GM12878 (cell line): Measurements from ENCODE around the gene THAP11. TPM values are rescaled to one million over a fixed set of nuclear protein-coding genes. Genes with fewer than 3 reads are reported as not detected.
A peak's percentile ranks its signal among the peaks of the same experiment; 100 is the strongest.

Source experiments
- BACH1 ChIP-seq: fragments of 450-650 bp; IDR thresholded peaks from 2 replicates; pipeline ENCODE4 v1.6.1; 2017; ENCODE audit warnings: mild to moderate bottlenecking, borderline replicate concordance
- BMI1 ChIP-seq: fragments of 450-650 bp; IDR thresholded peaks from 2 replicates; pipeline ENCODE4 v1.6.1; 2016; ENCODE audit warnings: mild to moderate bottlenecking, moderate library complexity, borderline replicate concordance
- CEBPB ChIP-seq, 2 experiments: fragments of 150-350 bp in 1 of 2; IDR thresholded peaks; 2 replicates each; pipeline ENCODE4 v1.6.1; 2012 to 2014; ENCODE audit warnings: low read depth in 2 of 2, low read length in 2 of 2, borderline replicate concordance in 1 of 2, inconsistent platforms in 1 of 2
- FOS ChIP-seq: IDR thresholded peaks from 3 replicates; pipeline ENCODE4 v1.6.1; 2011; ENCODE audit warnings: borderline replicate concordance; ENCODE audit not compliant: insufficient read length; ENCODE audit errors: extremely low read depth
- HCFC1 ChIP-seq: fragments of 150-350 bp; IDR thresholded peaks from 2 replicates; pipeline ENCODE4 v1.6.1; 2014; ENCODE audit warnings: low read length
- HDAC2 ChIP-seq: fragments of 200-600 bp; sonication (generic); IDR thresholded peaks from 2 replicates; pipeline ENCODE4 v1.6.1; 2017
- KAT2A ChIP-seq: conservative IDR thresholded peaks from 2 replicates; pipeline ENCODE4 v1.6.1; 2011; ENCODE audit warnings: low read depth, low read length; ENCODE audit not compliant: control insufficient read depth
- KLF5 ChIP-seq: fragments of 450-650 bp; IDR thresholded peaks from 2 replicates; pipeline ENCODE4 v1.6.1; 2014; ENCODE audit warnings: mild to moderate bottlenecking; ENCODE audit not compliant: partially characterized antibody
- NBN ChIP-seq: fragments of 450-650 bp; IDR thresholded peaks from 2 replicates; pipeline ENCODE4 v1.6.1; 2016
- NFYB ChIP-seq: IDR thresholded peaks from 2 replicates; pipeline ENCODE4 v1.6.1; 2011; ENCODE audit warnings: low read depth, mild to moderate bottlenecking, low read length, improper control_type of control experiment, moderate library complexity; ENCODE audit not compliant: insufficient read depth
- PAX8 ChIP-seq: fragments of 450-650 bp; IDR thresholded peaks from 2 replicates; pipeline ENCODE4 v1.6.1; 2017; ENCODE audit warnings: mild to moderate bottlenecking, moderate library complexity
- POLR2AphosphoS2 ChIP-seq: IDR thresholded peaks from 2 replicates; pipeline ENCODE4 v1.6.1; 2011; ENCODE audit warnings: low read depth, mild to moderate bottlenecking, low read length, improper control_type of control experiment, moderate library complexity
- RAD21 ChIP-seq: IDR thresholded peaks from 2 replicates; pipeline ENCODE4 v1.6.1; 2011; ENCODE audit warnings: mild to moderate bottlenecking, low read depth, low read length, moderate library complexity; ENCODE audit not compliant: insufficient read depth
- RB1 ChIP-seq: fragments of 450-650 bp; formaldehyde crosslinking; IDR thresholded peaks from 2 replicates; pipeline ENCODE4 v1.6.1; 2017; ENCODE audit warnings: mild to moderate bottlenecking, borderline replicate concordance
- RELA ChIP-seq: fragments of 450-650 bp; IDR thresholded peaks from 2 replicates; pipeline ENCODE4 v1.8.0; 2014; ENCODE audit warnings: borderline replicate concordance; ENCODE audit not compliant: partially characterized antibody
- SIX5 ChIP-seq: IDR thresholded peaks from 2 replicates; pipeline ENCODE4 v1.6.1; 2011; ENCODE audit warnings: mild to moderate bottlenecking, low read depth, low read length, moderate library complexity; ENCODE audit not compliant: severe bottlenecking
- SP1 ChIP-seq: IDR thresholded peaks from one replicate; pipeline ENCODE4 v1.6.1; 2011; ENCODE audit warnings: low read depth, low read length
- SUPT20H ChIP-seq: IDR thresholded peaks from 2 replicates; pipeline ENCODE4 v1.6.1; 2011; ENCODE audit warnings: low read depth, mild to moderate bottlenecking, low read length, moderate library complexity, borderline replicate concordance; ENCODE audit not compliant: control insufficient read depth
- ZNF217 ChIP-seq: fragments of 450-650 bp; IDR thresholded peaks from 2 replicates; pipeline ENCODE4 v1.6.1; 2017; ENCODE audit warnings: antibody characterized with exemption, mild to moderate bottlenecking
- polyA plus RNA-seq, 11 experiments: library from polyadenylated mRNA; depleted of rRNA in 4 of 11; unstranded in 6 of 11; stranded (reverse) in 5 of 11; fragments of >200 nt; fragmentation: Nextera tagmentation in 4 of 11; fragmentation: Illumina TruSeq in 1 of 11; extraction: Ambion mirVana in 4 of 11; extraction: Trizol in 1 of 11; gene quantifications; 1 replicate in 1 of 11; 2 replicates in 10 of 11; pipeline versions ENCODE4 v1.2.1 to v1.2.3, GENCODE V29; 2011 to 2016; ENCODE audit warnings: inconsistent platforms in 2 of 11, missing spikeins in 2 of 11, low read depth in 1 of 11
- total RNA-seq, 4 experiments: library from RNA; depleted of rRNA in 3 of 4; stranded (reverse); fragments of >200 nt in 3 of 4; fragmentation: Illumina TruSeq in 1 of 4; extraction: Trizol in 1 of 4; gene quantifications; 2 replicates each; pipeline versions ENCODE4 v1.2.1 to v1.2.3, GENCODE V29; 2013 to 2021
- TF ChIP-seq, protein P1 (sequence below): fragments of 450-650 bp; IDR thresholded peaks from 2 replicates; pipeline ENCODE4 v1.6.1; 2017; ENCODE audit warnings: mild to moderate bottlenecking, moderate library complexity
- TF ChIP-seq, protein P2 (sequence below): IDR thresholded peaks from 2 replicates; pipeline ENCODE4 v1.6.1; 2012; ENCODE audit warnings: low read length, inconsistent platforms
- TF ChIP-seq, protein P3 (sequence below): IDR thresholded peaks from 2 replicates; pipeline ENCODE4 v1.6.1; 2012; ENCODE audit warnings: mild to moderate bottlenecking, low read depth, low read length

The THAP11 gene
- total and polyA plus RNA-seq, 10 of the 15 experiments (the other 5 are each of a cell fraction or from before 2014, with no cell fraction given) = 2.5 to 36.7 (median 21.4) TPM

DNA sequence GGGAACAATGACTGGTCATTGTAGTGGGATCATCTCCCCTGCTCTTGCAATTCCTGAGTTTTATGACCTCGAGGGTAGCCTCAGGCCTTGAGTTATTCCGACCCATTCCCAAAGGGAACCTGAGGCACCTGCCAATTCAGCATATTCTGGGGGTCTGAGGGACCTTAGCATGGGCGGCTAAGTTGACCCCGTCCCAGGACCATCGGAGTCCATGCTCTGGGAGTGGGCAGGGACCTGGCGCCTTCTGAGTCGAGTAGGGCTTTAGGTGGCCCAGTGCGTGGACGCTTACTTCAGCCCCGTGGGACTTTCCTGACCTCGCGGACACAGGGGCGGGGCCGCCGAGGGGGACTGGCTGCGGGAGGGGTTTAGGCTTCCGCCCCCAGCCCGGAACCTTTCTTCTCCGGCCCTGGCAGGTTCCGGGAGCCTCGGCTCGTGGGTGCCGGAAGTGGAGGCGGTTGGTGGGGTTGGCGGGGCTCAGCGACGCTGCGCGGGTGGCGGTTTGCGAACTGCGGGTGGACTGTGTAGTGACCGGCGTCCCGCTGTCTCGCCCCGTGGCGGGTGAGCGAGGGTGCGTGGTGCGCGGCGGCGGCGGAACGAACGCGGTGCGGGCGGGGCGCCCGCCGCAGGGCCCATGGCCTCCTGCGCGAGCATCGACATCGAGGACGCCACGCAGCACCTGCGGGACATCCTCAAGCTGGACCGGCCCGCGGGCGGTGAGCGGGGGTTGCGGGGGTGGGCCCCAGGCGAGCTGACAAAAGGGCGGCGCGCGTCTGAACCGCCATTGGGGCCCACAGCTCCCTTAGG is 30.7 kb downstream of the THAP11 start, which contains the start of gene EDC4 (continued):
- TF ChIP-seq, protein P1, sequence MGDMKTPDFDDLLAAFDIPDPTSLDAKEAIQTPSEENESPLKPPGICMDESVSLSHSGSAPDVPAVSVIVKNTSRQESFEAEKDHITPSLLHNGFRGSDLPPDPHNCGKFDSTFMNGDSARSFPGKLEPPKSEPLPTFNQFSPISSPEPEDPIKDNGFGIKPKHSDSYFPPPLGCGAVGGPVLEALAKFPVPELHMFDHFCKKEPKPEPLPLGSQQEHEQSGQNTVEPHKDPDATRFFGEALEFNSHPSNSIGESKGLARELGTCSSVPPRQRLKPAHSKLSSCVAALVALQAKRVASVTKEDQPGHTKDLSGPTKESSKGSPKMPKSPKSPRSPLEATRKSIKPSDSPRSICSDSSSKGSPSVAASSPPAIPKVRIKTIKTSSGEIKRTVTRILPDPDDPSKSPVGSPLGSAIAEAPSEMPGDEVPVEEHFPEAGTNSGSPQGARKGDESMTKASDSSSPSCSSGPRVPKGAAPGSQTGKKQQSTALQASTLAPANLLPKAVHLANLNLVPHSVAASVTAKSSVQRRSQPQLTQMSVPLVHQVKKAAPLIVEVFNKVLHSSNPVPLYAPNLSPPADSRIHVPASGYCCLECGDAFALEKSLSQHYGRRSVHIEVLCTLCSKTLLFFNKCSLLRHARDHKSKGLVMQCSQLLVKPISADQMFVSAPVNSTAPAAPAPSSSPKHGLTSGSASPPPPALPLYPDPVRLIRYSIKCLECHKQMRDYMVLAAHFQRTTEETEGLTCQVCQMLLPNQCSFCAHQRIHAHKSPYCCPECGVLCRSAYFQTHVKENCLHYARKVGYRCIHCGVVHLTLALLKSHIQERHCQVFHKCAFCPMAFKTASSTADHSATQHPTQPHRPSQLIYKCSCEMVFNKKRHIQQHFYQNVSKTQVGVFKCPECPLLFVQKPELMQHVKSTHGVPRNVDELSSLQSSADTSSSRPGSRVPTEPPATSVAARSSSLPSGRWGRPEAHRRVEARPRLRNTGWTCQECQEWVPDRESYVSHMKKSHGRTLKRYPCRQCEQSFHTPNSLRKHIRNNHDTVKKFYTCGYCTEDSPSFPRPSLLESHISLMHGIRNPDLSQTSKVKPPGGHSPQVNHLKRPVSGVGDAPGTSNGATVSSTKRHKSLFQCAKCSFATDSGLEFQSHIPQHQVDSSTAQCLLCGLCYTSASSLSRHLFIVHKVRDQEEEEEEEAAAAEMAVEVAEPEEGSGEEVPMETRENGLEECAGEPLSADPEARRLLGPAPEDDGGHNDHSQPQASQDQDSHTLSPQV = no peak
- TF ChIP-seq PAX8 (no peak), KLF5 (no peak), ZNF217 (peak; percentile 53; the same call in 1 of the 2 replicates), RB1 (peak; percentile 91; the same call in 1 of the 2 replicates), NFYB (no peak), NBN (peak; percentile 79), RELA (peak; percentile 92), SUPT20H (no peak), POLR2AphosphoS2 (peak; percentile 84), HDAC2 (0 out of 2 replicates have a peak, but pooled peaks have one; percentile 33), FOS (no peak), SP1 (peak; percentile 80), SIX5 (peak; percentile 71), RAD21 (peak; percentile 11; the same call in 1 of the 2 replicates), BACH1 (peak; percentile 92), CEBPB (IDR thresholded peaks at IDR 0.05; ENCODE audit: borderline replicate concordance in 1 of 2, low read depth in 2 of 2, low read length in 2 of 2) (no peak), BMI1 (no peak), KAT2A (no peak), HCFC1 (peak; percentile 83)
- TF ChIP-seq, protein P2, sequence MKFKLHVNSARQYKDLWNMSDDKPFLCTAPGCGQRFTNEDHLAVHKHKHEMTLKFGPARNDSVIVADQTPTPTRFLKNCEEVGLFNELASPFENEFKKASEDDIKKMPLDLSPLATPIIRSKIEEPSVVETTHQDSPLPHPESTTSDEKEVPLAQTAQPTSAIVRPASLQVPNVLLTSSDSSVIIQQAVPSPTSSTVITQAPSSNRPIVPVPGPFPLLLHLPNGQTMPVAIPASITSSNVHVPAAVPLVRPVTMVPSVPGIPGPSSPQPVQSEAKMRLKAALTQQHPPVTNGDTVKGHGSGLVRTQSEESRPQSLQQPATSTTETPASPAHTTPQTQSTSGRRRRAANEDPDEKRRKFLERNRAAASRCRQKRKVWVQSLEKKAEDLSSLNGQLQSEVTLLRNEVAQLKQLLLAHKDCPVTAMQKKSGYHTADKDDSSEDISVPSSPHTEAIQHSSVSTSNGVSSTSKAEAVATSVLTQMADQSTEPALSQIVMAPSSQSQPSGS = no peak; the same call in 1 of the 2 replicates
- TF ChIP-seq, protein P3, sequence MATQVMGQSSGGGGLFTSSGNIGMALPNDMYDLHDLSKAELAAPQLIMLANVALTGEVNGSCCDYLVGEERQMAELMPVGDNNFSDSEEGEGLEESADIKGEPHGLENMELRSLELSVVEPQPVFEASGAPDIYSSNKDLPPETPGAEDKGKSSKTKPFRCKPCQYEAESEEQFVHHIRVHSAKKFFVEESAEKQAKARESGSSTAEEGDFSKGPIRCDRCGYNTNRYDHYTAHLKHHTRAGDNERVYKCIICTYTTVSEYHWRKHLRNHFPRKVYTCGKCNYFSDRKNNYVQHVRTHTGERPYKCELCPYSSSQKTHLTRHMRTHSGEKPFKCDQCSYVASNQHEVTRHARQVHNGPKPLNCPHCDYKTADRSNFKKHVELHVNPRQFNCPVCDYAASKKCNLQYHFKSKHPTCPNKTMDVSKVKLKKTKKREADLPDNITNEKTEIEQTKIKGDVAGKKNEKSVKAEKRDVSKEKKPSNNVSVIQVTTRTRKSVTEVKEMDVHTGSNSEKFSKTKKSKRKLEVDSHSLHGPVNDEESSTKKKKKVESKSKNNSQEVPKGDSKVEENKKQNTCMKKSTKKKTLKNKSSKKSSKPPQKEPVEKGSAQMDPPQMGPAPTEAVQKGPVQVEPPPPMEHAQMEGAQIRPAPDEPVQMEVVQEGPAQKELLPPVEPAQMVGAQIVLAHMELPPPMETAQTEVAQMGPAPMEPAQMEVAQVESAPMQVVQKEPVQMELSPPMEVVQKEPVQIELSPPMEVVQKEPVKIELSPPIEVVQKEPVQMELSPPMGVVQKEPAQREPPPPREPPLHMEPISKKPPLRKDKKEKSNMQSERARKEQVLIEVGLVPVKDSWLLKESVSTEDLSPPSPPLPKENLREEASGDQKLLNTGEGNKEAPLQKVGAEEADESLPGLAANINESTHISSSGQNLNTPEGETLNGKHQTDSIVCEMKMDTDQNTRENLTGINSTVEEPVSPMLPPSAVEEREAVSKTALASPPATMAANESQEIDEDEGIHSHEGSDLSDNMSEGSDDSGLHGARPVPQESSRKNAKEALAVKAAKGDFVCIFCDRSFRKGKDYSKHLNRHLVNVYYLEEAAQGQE = no peak
